Esophagus squamous epithelium (tissue), 4 donors: Measurements from ENCODE around the gene ROR1.

Experiments
- CTCF ChIP-seq, 6 experiments: fragments of 450-650 bp in 4 of 6; fragments of 200-600 bp in 2 of 6; sonication (generic) in 2 of 6; IDR thresholded peaks; one replicate each; pipeline ENCODE4 v1.5.1; 2016 to 2019; ENCODE audit warnings: antibody characterized with exemption in 6 of 6, mild to moderate bottlenecking in 4 of 6, moderate library complexity in 4 of 6
- POLR2A ChIP-seq, 4 donors: fragments of 450-650 bp; IDR thresholded peaks; one replicate each; pipeline ENCODE4 v1.6.1; 2017; ENCODE audit warnings: antibody characterized with exemption in 4 of 4, mild to moderate bottlenecking in 4 of 4, moderate library complexity in 3 of 4

- TF ChIP-seq CTCF (IDR thresholded peaks at IDR 0.05) (no peak), POLR2A (IDR thresholded peaks at IDR 0.05) (no peak)
Observed at GRCh38 chr1:63904826-63905225, 131.0 kb downstream of the ROR1 start.
